NCI-H1092 treated with DMSO at 0.1 percent for 48 hours (cell line): ENCODE results near the gene ANTXR1.

Source experiments
- DNase-seq: peaks from one replicate; lab custom pipeline; 2025; lab: John Stamatoyannopoulos, UW

ANTXR1 gene

GRCh38 chr2:69034122-69034521 lies 21.1 kb downstream of the ANTXR1 start:
- DNase-seq, result no peak

GRCh38 chr2:69034845-69035244 lies 21.9 kb downstream of the ANTXR1 start:
- DNase-seq, result no peak

- no peak for DNase-seq
These were observed 23.9 kb downstream of the ANTXR1 start for GRCh38 chr2:69036926-69037325.

- no peak for DNase-seq
These were observed 28.2 kb downstream of the ANTXR1 start for GRCh38 chr2:69041214-69041613.

- no peak for DNase-seq
These were observed 30.9 kb downstream of the ANTXR1 start for GRCh38 chr2:69043736-69044400.

- DNase-seq, result no peak
These were observed 33.3 kb downstream of the ANTXR1 start for GRCh38 chr2:69046221-69046662.

- no peak for DNase-seq
These were observed 34.7 kb downstream of the ANTXR1 start for GRCh38 chr2:69047625-69048145.

GRCh38 chr2:69050802-69051201 lies 37.8 kb downstream of the ANTXR1 start:
- no peak for DNase-seq

- no peak for DNase-seq
These were observed 40.5 kb downstream of the ANTXR1 start for GRCh38 chr2:69053416-69053965.

GRCh38 chr2:69054431-69054830 lies 41.5 kb downstream of the ANTXR1 start:
- no peak for DNase-seq

GRCh38 chr2:69055688-69056470 lies 42.9 kb downstream of the ANTXR1 start:
- no peak for DNase-seq

- DNase-seq, result no peak
These were observed 44.7 kb downstream of the ANTXR1 start for GRCh38 chr2:69057660-69058059.

GRCh38 chr2:69059731-69060290 lies 46.8 kb downstream of the ANTXR1 start:
- no peak for DNase-seq

GRCh38 chr2:69060938-69061501 lies 48.0 kb downstream of the ANTXR1 start:
- no peak for DNase-seq

GRCh38 chr2:69061525-69061924 lies 48.5 kb downstream of the ANTXR1 start:
- DNase-seq, result no peak

- DNase-seq, result no peak
These were observed 49.5 kb downstream of the ANTXR1 start for GRCh38 chr2:69062307-69062962.

- DNase-seq, result peak; percentile 45
These were observed 52.9 kb downstream of the ANTXR1 start for GRCh38 chr2:69065735-69066336.

- DNase-seq, result no peak
These were observed 54.1 kb downstream of the ANTXR1 start for GRCh38 chr2:69067026-69067630.

GRCh38 chr2:69067866-69068265 lies 54.9 kb downstream of the ANTXR1 start:
- no peak for DNase-seq

- no peak for DNase-seq
These were observed 58.0 kb downstream of the ANTXR1 start for GRCh38 chr2:69070969-69071368.
